RWPE2 (cell line): ENCODE results near the gene CDC42SE1.

Source experiments
- ATAC-seq: fragments of 200-7000 bp; cut with Tn5 transposase; 3 replicates; pipeline ENCODE4 v1.9.1; 2021; ENCODE audit warnings: low read depth
- DNase-seq: peaks from one replicate; pipeline ENCODE4 v3.0.0-alpha.2; 2020; ENCODE audit warnings: low spot score
- H3K27ac ChIP-seq: fragments of 450-650 bp; 2 replicates; pipeline ENCODE4 v1.5.1; 2017; ENCODE audit warnings: mild to moderate bottlenecking; ENCODE audit not compliant: poor library complexity, severe bottlenecking
- H3K27me3 ChIP-seq: fragments of 250-450 bp; sonication (Bioruptor Pico); 2 replicates; pipeline ENCODE4 v1.5.1; 2021; ENCODE audit warnings: mild to moderate bottlenecking, moderate library complexity; ENCODE audit not compliant: insufficient read depth, poor library complexity, severe bottlenecking
- H3K36me3 ChIP-seq: fragments of 250-450 bp; sonication (Bioruptor Pico); 2 replicates; pipeline ENCODE4 v1.5.1; 2020; ENCODE audit warnings: low read depth, mild to moderate bottlenecking, moderate library complexity
- H3K4me1 ChIP-seq: fragments of 250-450 bp; sonication (Bioruptor Pico); 2 replicates; pipeline ENCODE4 v1.5.1; 2021; ENCODE audit warnings: mild to moderate bottlenecking, moderate library complexity; ENCODE audit not compliant: insufficient read depth, poor library complexity, severe bottlenecking
- H3K4me3 ChIP-seq: fragments of 250-450 bp; sonication (Bioruptor Pico); 2 replicates; pipeline ENCODE4 v1.5.1; 2021; ENCODE audit warnings: mild to moderate bottlenecking, moderate library complexity; ENCODE audit not compliant: severe bottlenecking
- H3K9me3 ChIP-seq: fragments of 250-450 bp; sonication (Bioruptor Pico); 2 replicates; pipeline ENCODE4 v1.5.1; 2021; ENCODE audit warnings: mild to moderate bottlenecking, moderate library complexity; ENCODE audit not compliant: severe bottlenecking
- CTCF ChIP-seq: fragments of 450-650 bp; IDR thresholded peaks from one replicate; pipeline ENCODE4 v1.5.1; 2017; ENCODE audit warnings: mild to moderate bottlenecking, moderate library complexity; ENCODE audit not compliant: poor library complexity, severe bottlenecking

The CDC42SE1 gene

DNA sequence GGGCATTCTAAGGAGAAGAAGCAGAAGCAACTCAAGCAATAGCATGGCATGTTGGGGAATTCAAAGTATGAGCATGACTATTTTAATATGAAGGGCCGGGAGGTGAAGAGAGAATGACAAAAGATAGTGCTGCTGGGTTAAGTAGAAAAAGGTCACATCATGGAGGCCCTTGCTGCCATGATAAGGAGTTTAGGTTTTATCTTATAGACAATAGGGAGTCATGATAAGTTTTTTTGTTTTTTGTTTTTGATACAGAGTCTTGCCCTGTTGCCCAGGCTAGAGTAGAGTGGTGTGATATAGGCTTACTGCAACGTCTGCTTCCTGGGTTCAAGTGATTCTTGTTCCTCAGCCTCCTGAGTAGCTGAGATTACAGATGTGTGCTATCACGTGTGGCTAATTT is 19.9 kb downstream of the CDC42SE1 start:
- DNase-seq: no peak
- ATAC-seq: no peak
- Histone ChIP-seq H3K4me3 (no peak overlapping the region), H3K4me1 (no peaks in the 10 kb centered on the region), H3K9me3 (no peaks in the 10 kb centered on the region), H3K27ac (no peak overlapping the region), H3K27me3 (no peaks in the 10 kb centered on the region), H3K36me3 (peaks cover under 1% of the 10 kb centered on the region; the same call in 1 of the 2 replicates)
- TF ChIP-seq CTCF: no peak

- Histone ChIP-seq H3K27me3 (no peaks in the 10 kb centered on the region), H3K4me1 (no peaks in the 10 kb centered on the region), H3K27ac (no peak overlapping the region), H3K4me3 (no peak overlapping the region), H3K36me3 (peaks cover 9% of the 10 kb centered on the region), H3K9me3 (no peaks in the 10 kb centered on the region)
- TF ChIP-seq CTCF: no peak
- ATAC-seq: no peak
- DNase-seq: no peak
Measured at GRCh38 chr1:151037032-151037431, 22.4 kb downstream of the CDC42SE1 start.

GRCh38 chr1:151036356-151036755 is 23.1 kb downstream of the CDC42SE1 start, which contains the start of gene BNIPL:
Gene BNIPL, plus strand, starts transcription at chr1:151036586. Its CDS starts 140 bp downstream, at chr1:151036726.
- ATAC-seq (no peak), DNase-seq (no peak)
- H3K27me3 ChIP-seq: no peaks in the 10 kb centered on the region
- peaks cover 14% of the 10 kb centered on the region for H3K36me3 ChIP-seq
- no peak within 1 kb of the TSS for H3K27ac ChIP-seq
- no peak within 1 kb of the TSS for H3K4me3 ChIP-seq
- TF ChIP-seq CTCF: no peak
- no peaks in the 10 kb centered on the region for H3K9me3 ChIP-seq
- no peaks in the 10 kb centered on the region for H3K4me1 ChIP-seq

GRCh38 chr1:151035167-151035566 is 24.3 kb downstream of the CDC42SE1 start:
- Histone ChIP-seq H3K36me3 (peaks cover 21% of the 10 kb centered on the region), H3K9me3 (no peaks in the 10 kb centered on the region), H3K4me1 (no peaks in the 10 kb centered on the region), H3K4me3 (no peak overlapping the region), H3K27me3 (no peaks in the 10 kb centered on the region), H3K27ac (no peak overlapping the region)
- TF ChIP-seq CTCF: no peak
- no peak for ATAC-seq
- no peak for DNase-seq

GRCh38 chr1:151032164-151032563 is 27.3 kb downstream of the CDC42SE1 start:
- Histone ChIP-seq H3K9me3 (no peaks in the 10 kb centered on the region), H3K4me1 (no peaks in the 10 kb centered on the region), H3K4me3 (no peak overlapping the region), H3K36me3 (peaks cover 34% of the 10 kb centered on the region), H3K27ac (no peak overlapping the region), H3K27me3 (no peaks in the 10 kb centered on the region)
- ATAC-seq (no peak), DNase-seq (no peak)
- TF ChIP-seq CTCF: no peak
